HPDE6-E6E7 (cell line): ENCODE results near the gene CBX1.
A peak's percentile ranks its signal among the peaks of the same experiment; 100 is the strongest.
"Not testable (repeated sequence)": the region's sequence is repeated elsewhere in the genome, so short reads cannot be mapped to it uniquely, and the experiment has no call there.

Source experiments
- DNase-seq: peaks from one replicate; pipeline ENCODE4 v3.0.0; 2011; ENCODE audit warnings: missing footprints; ENCODE audit errors: extremely low spot score

CBX1 gene

GRCh38 chr17:48051706-48052486, 49.4 kb downstream of the CBX1 start:
- DNase-seq = no peak

- DNase-seq = no peak
Measured at GRCh38 chr17:48051283-48051682, 50.0 kb downstream of the CBX1 start.

- DNase-seq = no peak
Measured at GRCh38 chr17:48048384-48049126, 52.7 kb downstream of the CBX1 start.

- peak; percentile 98 for DNase-seq
Measured at GRCh38 chr17:48047741-48048383, 53.4 kb downstream of the CBX1 start, which contains the start of gene NFE2L1. Gene NFE2L1, plus strand, starts transcription at chr17:48048359. Its CDS starts 2,760 bp downstream, at chr17:48051119.

- no peak for DNase-seq
Measured at GRCh38 chr17:48047113-48047740, 54.1 kb downstream of the CBX1 start.

GRCh38 chr17:48046296-48046695, 55.0 kb downstream of the CBX1 start:
- no peak for DNase-seq

GRCh38 chr17:48045316-48046001, 55.8 kb downstream of the CBX1 start:
- no peak for DNase-seq

GRCh38 chr17:48044851-48045250, 56.4 kb downstream of the CBX1 start:
- no peak for DNase-seq

- DNase-seq = no peak
Measured at GRCh38 chr17:48043176-48043575, 58.1 kb downstream of the CBX1 start.

GRCh38 chr17:48038687-48039086, 62.6 kb downstream of the CBX1 start:
- DNase-seq = no peak

- no peak for DNase-seq
Measured at GRCh38 chr17:48037838-48038323, 63.4 kb downstream of the CBX1 start.

GRCh38 chr17:48037036-48037837, 64.0 kb downstream of the CBX1 start, which contains the start of gene COPZ2:
Gene COPZ2, minus strand, starts transcription at chr17:48037797. Its CDS starts 20 bp downstream, at chr17:48037777.
- DNase-seq = no peak

GRCh38 chr17:48036693-48037035, 64.6 kb downstream of the CBX1 start:
- no peak for DNase-seq

GRCh38 chr17:48034734-48035133, 66.5 kb downstream of the CBX1 start:
- not testable (repeated sequence) for DNase-seq

GRCh38 chr17:48031966-48032365, 69.3 kb downstream of the CBX1 start:
- no peak for DNase-seq

GRCh38 chr17:48030531-48030930, 70.7 kb downstream of the CBX1 start:
- DNase-seq = no peak

- no peak for DNase-seq
Measured at GRCh38 chr17:48028736-48029135, 72.5 kb downstream of the CBX1 start.

GRCh38 chr17:48027322-48027981, 73.8 kb downstream of the CBX1 start:
- no peak for DNase-seq

GRCh38 chr17:48026502-48027321, 74.6 kb downstream of the CBX1 start:
- peak; percentile 96 for DNase-seq
